Activated T-cell treated with anti-CD3 and anti-CD28 coated beads for 4 hours (primary cell): ENCODE measurements around the gene ATG101.
"Not testable (repeated sequence)": the region's sequence is repeated elsewhere in the genome, so short reads cannot be mapped to it uniquely, and the experiment has no call there.

Source experiments
- DNase-seq: peaks from one replicate; pipeline ENCODE4 v3.0.0-alpha.2; 2020

The ATG101 gene

GRCh38 chr12:52080403-52081251 lies 10.8 kb downstream of the ATG101 start:
- no peak for DNase-seq

DNA sequence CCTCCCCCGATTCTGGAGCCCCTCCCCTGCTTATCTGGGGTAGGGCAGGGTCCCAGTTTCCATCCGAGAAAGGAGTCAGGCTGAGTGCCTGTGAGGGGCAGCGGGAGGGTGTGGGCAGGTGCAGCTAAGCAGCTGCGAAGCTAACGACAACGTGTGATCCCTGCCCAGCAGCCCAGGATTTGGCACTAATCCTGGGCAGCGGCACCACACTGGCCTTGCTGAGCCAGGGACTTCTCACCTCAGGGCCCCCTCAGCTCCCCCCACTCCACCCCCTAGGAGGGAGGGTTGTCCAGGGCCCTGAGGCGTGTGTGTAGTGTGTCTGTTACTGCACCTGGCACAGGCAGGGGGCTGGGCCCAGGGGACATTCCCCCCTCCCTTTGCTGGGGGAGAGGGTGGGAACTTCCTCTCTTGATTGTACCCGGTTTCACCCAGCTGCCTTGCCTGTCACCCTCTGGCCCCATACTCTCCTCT lies 11.5 kb downstream of the ATG101 start:
- DNase-seq, result no peak

- no peak for DNase-seq
Observed at GRCh38 chr12:52082026-52082668, 12.4 kb downstream of the ATG101 start.

- no peak for DNase-seq
Observed at GRCh38 chr12:52082669-52082987, 12.8 kb downstream of the ATG101 start.

GRCh38 chr12:52082988-52083637 lies 13.3 kb downstream of the ATG101 start:
- peak; percentile 74 for DNase-seq

DNA sequence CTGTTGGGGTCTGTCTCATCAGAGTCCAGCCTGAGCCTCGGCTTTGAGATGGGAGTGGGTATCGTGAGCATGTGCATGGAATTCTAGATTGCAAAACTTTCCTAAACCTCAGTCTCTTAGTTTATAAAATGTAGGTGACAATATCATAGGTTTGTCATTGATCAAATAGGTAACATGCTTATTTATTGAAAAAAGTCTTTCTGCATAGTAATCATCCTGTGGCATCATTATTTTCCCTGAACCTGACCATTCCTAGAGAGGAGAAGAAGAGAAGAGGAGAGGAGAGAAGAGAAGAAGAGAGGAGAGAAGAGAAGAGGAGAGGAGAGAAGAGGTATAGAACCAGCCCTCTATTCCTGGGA lies 13.8 kb downstream of the ATG101 start:
- DNase-seq, result no peak

DNA sequence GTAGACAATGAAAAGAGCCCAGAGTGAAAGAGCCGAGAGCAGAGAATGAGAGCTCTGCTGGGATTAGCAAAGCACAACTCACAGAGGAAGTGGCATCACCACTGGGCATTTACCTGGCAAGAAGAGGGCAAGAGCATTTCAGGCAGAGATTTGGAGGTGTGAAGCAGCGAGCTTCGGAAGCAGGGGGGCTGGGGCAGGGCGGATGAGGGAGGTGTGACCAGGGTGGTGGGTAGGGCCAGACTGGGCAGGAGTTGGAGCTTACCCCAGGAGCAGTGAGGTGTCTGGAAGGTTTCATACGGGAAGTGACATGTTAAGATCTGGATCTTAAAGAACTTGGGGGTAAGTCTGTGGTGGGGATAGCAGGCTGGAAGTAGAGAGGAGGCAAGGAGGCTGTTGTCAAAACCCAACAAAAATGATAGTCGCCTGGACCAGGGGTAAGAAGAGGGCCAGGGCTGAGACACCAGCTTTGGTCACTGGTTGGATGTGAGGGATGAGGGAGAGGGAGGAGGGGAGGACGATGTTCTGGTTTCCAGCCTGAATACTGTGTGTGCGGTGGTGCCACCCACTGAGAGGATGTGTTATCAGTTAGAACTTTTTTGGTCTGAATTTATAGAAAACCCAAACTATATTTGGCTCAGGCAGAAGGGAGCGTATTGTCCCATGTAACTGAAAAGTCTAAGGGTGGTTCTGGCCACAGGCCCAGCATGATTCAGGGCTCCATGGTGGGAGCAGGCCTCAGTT lies 14.9 kb downstream of the ATG101 start:
- no peak for DNase-seq

GRCh38 chr12:52085682-52086180 lies 16.0 kb downstream of the ATG101 start:
- DNase-seq, result no peak

- DNase-seq, result no peak
Observed at GRCh38 chr12:52086366-52086765, 16.6 kb downstream of the ATG101 start.

GRCh38 chr12:52086944-52087835 lies 17.4 kb downstream of the ATG101 start:
- DNase-seq, result no peak

- DNase-seq, result no peak
Observed at GRCh38 chr12:52087961-52088820, 18.4 kb downstream of the ATG101 start.

GRCh38 chr12:52089491-52089890 lies 19.7 kb downstream of the ATG101 start:
- DNase-seq, result no peak

DNA sequence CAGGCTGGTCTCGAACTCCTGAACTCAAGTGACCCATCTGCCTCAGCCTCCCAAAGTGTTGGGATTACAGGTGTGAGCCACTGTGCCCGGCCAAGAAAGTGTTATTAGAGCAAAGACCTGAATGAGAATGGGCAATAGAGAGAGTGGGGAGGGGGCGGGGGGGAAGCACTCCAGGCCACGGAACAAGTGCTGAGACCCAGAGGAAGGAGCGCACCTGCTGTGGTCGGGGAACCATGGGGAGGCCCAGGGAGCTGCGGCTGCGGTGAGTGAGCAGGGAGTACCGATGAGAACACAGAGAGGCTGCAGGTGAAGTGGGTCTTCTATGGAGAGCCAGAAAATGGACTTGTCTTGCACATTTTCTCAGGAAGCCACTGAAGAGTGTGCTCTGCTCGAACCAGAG lies 20.5 kb downstream of the ATG101 start:
- no peak for DNase-seq

DNA sequence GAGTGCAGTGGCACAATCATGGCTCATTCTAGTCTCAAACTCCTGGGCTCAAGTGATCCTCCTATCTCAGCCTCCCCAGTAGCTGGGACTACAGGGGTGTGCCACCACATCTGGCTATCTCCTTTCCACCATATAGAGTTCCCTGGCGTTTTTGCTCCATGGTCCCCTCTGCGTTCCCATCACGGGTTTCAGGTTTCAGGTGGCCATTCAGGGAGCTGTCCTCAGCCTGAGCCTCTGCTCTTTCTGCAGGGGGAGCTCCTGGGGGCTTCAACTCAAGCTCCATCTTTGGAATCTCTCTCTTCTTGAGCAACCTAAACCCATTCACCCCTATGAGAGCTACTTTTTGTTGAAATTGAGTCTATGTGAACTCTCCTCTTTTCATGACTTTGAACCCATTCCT lies 21.3 kb downstream of the ATG101 start:
- no peak for DNase-seq

- no peak for DNase-seq
Observed at GRCh38 chr12:52091869-52092268, 22.1 kb downstream of the ATG101 start.

- DNase-seq, result no peak
Observed at GRCh38 chr12:52093346-52093745, 23.6 kb downstream of the ATG101 start.

DNA sequence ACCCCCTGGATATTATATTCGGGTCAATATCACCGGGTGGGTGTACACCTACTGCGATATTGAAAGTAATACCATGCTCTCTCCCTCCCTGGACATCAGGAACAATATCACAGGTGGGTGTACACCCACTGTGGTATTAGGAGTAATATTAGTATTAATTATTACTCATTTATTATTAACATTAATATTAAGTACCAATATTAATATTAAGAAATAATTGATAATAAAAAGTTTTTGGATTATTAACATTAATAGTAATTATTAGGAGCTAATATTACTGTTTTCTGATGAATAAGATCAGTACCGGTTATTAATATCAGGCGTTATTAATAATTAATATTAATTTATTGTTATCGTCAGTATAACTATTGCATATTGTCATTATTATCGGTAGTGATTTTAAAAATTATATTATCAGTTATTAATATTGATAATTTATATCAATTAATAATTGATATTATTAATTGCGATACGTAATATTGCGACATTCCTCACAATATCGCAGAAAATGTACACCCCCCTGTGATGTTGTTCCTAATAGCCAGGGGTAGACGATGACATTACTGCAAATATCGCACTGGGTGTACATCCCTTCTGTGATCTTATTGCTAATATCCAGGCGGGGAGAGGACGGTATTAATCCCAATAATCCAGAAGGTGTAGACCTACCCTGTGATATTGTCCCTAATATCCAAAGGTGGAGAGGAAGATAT lies 26.7 kb downstream of the ATG101 start:
- DNase-seq, result no peak

DNA sequence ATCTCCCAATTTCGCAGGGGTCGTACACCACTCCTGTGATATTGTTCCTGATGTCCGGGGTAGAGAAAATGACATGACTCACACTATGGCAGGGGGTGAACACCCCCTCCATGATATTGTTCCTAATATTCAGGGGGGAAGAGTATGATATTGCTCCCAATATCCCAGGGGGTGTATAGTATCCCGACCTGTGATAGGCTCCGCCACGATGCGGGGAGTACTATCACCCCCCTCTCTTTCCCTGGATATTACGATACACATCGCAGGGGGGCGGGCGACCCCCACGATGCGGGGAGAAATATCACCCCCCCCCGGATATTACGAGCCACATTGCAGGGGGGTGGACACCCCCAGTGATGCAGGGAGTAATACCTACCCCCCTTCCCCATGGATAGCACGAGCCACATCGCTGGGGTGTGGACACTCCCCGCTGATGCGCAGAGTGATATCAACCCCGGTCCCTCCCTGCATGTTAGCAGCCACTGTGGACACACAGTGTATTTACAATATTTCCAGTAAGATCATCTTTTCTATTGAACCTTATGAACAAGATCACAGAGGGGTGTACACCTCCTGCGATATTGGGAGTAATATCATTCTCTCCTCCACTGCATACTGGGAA lies 27.4 kb downstream of the ATG101 start:
- DNase-seq, result no peak

- not testable (repeated sequence) for DNase-seq
Observed at GRCh38 chr12:52104431-52105089, 34.8 kb downstream of the ATG101 start.
